ENCODE data around the gene ZMIZ1. TPM values are rescaled to one million over a fixed set of nuclear protein-coding genes. Genes with fewer than 3 reads are reported as not detected.

The ZMIZ1 gene
- total RNA-seq, 1 experiment from 2014 or later: 34.2 TPM

GRCh38 chr10:79150444-79150754 is 81.6 kb downstream of the ZMIZ1 start:
- 0 out of 2 replicates have a peak, but pooled peaks have one; percentile 1 for ATAC-seq

GRCh38 chr10:79152423-79152817 is 83.7 kb downstream of the ZMIZ1 start:
- no peak for ATAC-seq
- in situ Hi-C loops (cut with HindIII; ENCODE audit: low pct_unique_long_range_greater_than_20kb, low sequenced_read_pairs): no loop called here
- H3K9me3 ChIP-seq (ENCODE audit: control insufficient read depth, insufficient read depth, low read depth, low read length): no peaks in the 10 kb centered on the region
- no peaks in the 10 kb centered on the region for H3K27me3 ChIP-seq (ENCODE audit: control insufficient read depth, insufficient read depth, low read length)
- H3K36me3 ChIP-seq (ENCODE audit: control insufficient read depth, insufficient read depth, low read length): no peaks in the 10 kb centered on the region
- no peak overlapping the region for H3K4me3 ChIP-seq (ENCODE audit: low read depth in 2 of 2, low read length in 2 of 2)
- H3K4me1 ChIP-seq (ENCODE audit: control insufficient read depth, insufficient read depth, low read length): peaks cover 66% of the 10 kb centered on the region
- no peak for TF ChIP-seq POLR2AphosphoS5 (IDR thresholded peaks at IDR 0.05; ENCODE audit: low read depth, low read length)
- no peak for TF ChIP-seq REST (IDR thresholded peaks at IDR 0.05; ENCODE audit: insufficient read depth in 1 of 2, low read depth in 2 of 2, low read length in 1 of 2)
- no peak for TF ChIP-seq SIN3A (IDR thresholded peaks at IDR 0.05; ENCODE audit: borderline replicate concordance, insufficient read depth, low read depth, low read length)
- no peak for TF ChIP-seq TCF7L2 (IDR thresholded peaks at IDR 0.05; ENCODE audit: low read depth, low read length)
- no peak for TF ChIP-seq CTCF (IDR thresholded peaks at IDR 0.05)
- intact Hi-C loops (cut with micrococcal nuclease; ENCODE audit: unreplicated experiment): no loop called here
- H3K27ac ChIP-seq (ENCODE audit: low read length): peak overlapping the region; percentile 52
- no TSS peak for BruUV-seq (replicated peaks)
- ChIA-PET POLR2A (interaction anchor here (0.5 kb wide), 1 partner anchor 22 kb away, joined by 4 read pairs; no protein-coding TSS in a partner anchor), CTCF (no interaction called here)
- DNase-seq (ENCODE audit: low read depth, low spot score): no peak

More at GRCh38 chr10:79150444-79150754, 81.6 kb downstream of the ZMIZ1 start:
- POLR2A ChIA-PET: no interaction called here
- H3K36me3 ChIP-seq (ENCODE audit: control insufficient read depth, insufficient read depth, low read length): no peaks in the 10 kb centered on the region
- no peaks in the 10 kb centered on the region for H3K9me3 ChIP-seq (ENCODE audit: control insufficient read depth, insufficient read depth, low read depth, low read length)
- H3K4me1 ChIP-seq (ENCODE audit: control insufficient read depth, insufficient read depth, low read length): peaks cover 46% of the 10 kb centered on the region
- H3K4me3 ChIP-seq (ENCODE audit: low read depth in 2 of 2, low read length in 2 of 2): no peak overlapping the region
- no peak for TF ChIP-seq REST (IDR thresholded peaks at IDR 0.05; ENCODE audit: insufficient read depth in 1 of 2, low read depth in 2 of 2, low read length in 1 of 2)
- no peak for TF ChIP-seq TCF7L2 (IDR thresholded peaks at IDR 0.05; ENCODE audit: low read depth, low read length)
- TF ChIP-seq SIN3A (IDR thresholded peaks at IDR 0.05; ENCODE audit: borderline replicate concordance, insufficient read depth, low read depth, low read length): no peak
- no peak for TF ChIP-seq POLR2AphosphoS5 (IDR thresholded peaks at IDR 0.05; ENCODE audit: low read depth, low read length)
- TF ChIP-seq CTCF (IDR thresholded peaks at IDR 0.05): no peak
- DNase-seq (ENCODE audit: low read depth, low spot score): no peak
- intact Hi-C loops (cut with micrococcal nuclease; ENCODE audit: unreplicated experiment): no loop called here
- in situ Hi-C loops (cut with HindIII; ENCODE audit: low pct_unique_long_range_greater_than_20kb, low sequenced_read_pairs): no loop called here
- no TSS peak for BruUV-seq (replicated peaks)
- no peaks in the 10 kb centered on the region for H3K27me3 ChIP-seq (ENCODE audit: control insufficient read depth, insufficient read depth, low read length)
- peak overlapping the region; percentile 52 for H3K27ac ChIP-seq (ENCODE audit: low read length)
- CTCF ChIA-PET: no interaction called here
